Measurements from ENCODE around the gene PRDX3. TPM values are rescaled to one million over a fixed set of nuclear protein-coding genes. Genes with fewer than 3 reads are reported as not detected.

PRDX3 gene
- total and polyA plus RNA-seq, 3 donors from 2014 or later, result 71.7 to 118 (median 101) TPM

GRCh38 chr10:119222537-119222936 is 43.9 kb upstream of the PRDX3 start:
- TF ChIP-seq CTCF (IDR thresholded peaks at IDR 0.05), result no peak
- no peak for DNase-seq
- intact Hi-C loops (cut with DNase I; ENCODE audit: low total_unique reads), result no loop called here
- Histone ChIP-seq H3K27me3 (no peaks in the 10 kb centered on the region), H3K36me3 (ENCODE audit: low read depth, missing control alignments) (no peaks in the 10 kb centered on the region), H3K4me3 (no peak overlapping the region), H3K4me1 (peaks cover 10% of the 10 kb centered on the region), H3K9me3 (no peaks in the 10 kb centered on the region), H3K27ac (no peak overlapping the region)
- WGBS, 2 donors, result 32 to 35% methylated on average over 8 to 9 of the region's 9 CpGs

- no peak overlapping the region for H3K4me3 ChIP-seq
- H3K9me3 ChIP-seq, result no peaks in the 10 kb centered on the region
- H3K4me1 ChIP-seq, result peaks cover 10% of the 10 kb centered on the region
- H3K27me3 ChIP-seq, result no peaks in the 10 kb centered on the region
- no peaks in the 10 kb centered on the region for H3K36me3 ChIP-seq (ENCODE audit: low read depth, missing control alignments)
- DNase-seq, result no peak
- 88 to 97% methylated on average over 1 of the region's 1 CpG for WGBS, 2 donors
- H3K27ac ChIP-seq, result no peak overlapping the region
- TF ChIP-seq POLR2A (IDR thresholded peaks at IDR 0.05) (no peak), CTCF (IDR thresholded peaks at IDR 0.05) (no peak)
- intact Hi-C loops (cut with DNase I; ENCODE audit: low total_unique reads), result no loop called here
Measured at GRCh38 chr10:119221666-119222065, 43.1 kb upstream of the PRDX3 start.

GRCh38 chr10:119221201-119221600 is 42.6 kb upstream of the PRDX3 start:
- WGBS, 2 donors, result 84 to 90% methylated on average over 4 of the region's 4 CpGs
- TF ChIP-seq POLR2A (IDR thresholded peaks at IDR 0.05), result no peak
- TF ChIP-seq CTCF (IDR thresholded peaks at IDR 0.05), result no peak
- H3K9me3 ChIP-seq, result no peaks in the 10 kb centered on the region
- no peak overlapping the region for H3K4me3 ChIP-seq
- DNase-seq, result no peak
- H3K36me3 ChIP-seq (ENCODE audit: low read depth, missing control alignments), result no peaks in the 10 kb centered on the region
- intact Hi-C loops (cut with DNase I; ENCODE audit: low total_unique reads), result no loop called here
- H3K4me1 ChIP-seq, result peaks cover 10% of the 10 kb centered on the region
- no peaks in the 10 kb centered on the region for H3K27me3 ChIP-seq
- no peak overlapping the region for H3K27ac ChIP-seq

- TF ChIP-seq CTCF (IDR thresholded peaks at IDR 0.05) (no peak), POLR2A (IDR thresholded peaks at IDR 0.05) (no peak)
- H3K27me3 ChIP-seq, result no peaks in the 10 kb centered on the region
- H3K36me3 ChIP-seq (ENCODE audit: low read depth, missing control alignments), result no peaks in the 10 kb centered on the region
- no peak overlapping the region for H3K4me3 ChIP-seq
- WGBS, 2 donors, result 80 to 91% methylated on average over 5 of the region's 5 CpGs
- no peak for DNase-seq
- no peak overlapping the region for H3K27ac ChIP-seq
- intact Hi-C loops (cut with DNase I; ENCODE audit: low total_unique reads), result no loop called here
- peaks cover 15% of the 10 kb centered on the region for H3K4me1 ChIP-seq
- no peaks in the 10 kb centered on the region for H3K9me3 ChIP-seq
Measured at GRCh38 chr10:119219871-119220270, 41.3 kb upstream of the PRDX3 start.

GRCh38 chr10:119217991-119218490 is 39.4 kb upstream of the PRDX3 start:
- no peak overlapping the region for H3K27ac ChIP-seq
- no peaks in the 10 kb centered on the region for H3K27me3 ChIP-seq
- peaks cover 14% of the 10 kb centered on the region for H3K4me1 ChIP-seq
- intact Hi-C loops (cut with DNase I; ENCODE audit: low total_unique reads), result no loop called here
- no peak for DNase-seq
- H3K9me3 ChIP-seq, result no peaks in the 10 kb centered on the region
- 80 to 85% methylated on average over 4 of the region's 4 CpGs for WGBS, 2 donors
- no peaks in the 10 kb centered on the region for H3K36me3 ChIP-seq (ENCODE audit: low read depth, missing control alignments)
- no peak overlapping the region for H3K4me3 ChIP-seq
- TF ChIP-seq POLR2A (IDR thresholded peaks at IDR 0.05), result no peak

Measured in testis (tissue), 3 donors.